MV-4-11 (cell line): Measurements from ENCODE around the gene ATXN10.
"Not testable (repeated sequence)": the region's sequence is repeated elsewhere in the genome, so short reads cannot be mapped to it uniquely, and the experiment has no call there.

Experiments used
- DNase-seq: peaks from one replicate; lab custom pipeline; 2025; lab: John Stamatoyannopoulos, UW

The ATXN10 gene

DNA sequence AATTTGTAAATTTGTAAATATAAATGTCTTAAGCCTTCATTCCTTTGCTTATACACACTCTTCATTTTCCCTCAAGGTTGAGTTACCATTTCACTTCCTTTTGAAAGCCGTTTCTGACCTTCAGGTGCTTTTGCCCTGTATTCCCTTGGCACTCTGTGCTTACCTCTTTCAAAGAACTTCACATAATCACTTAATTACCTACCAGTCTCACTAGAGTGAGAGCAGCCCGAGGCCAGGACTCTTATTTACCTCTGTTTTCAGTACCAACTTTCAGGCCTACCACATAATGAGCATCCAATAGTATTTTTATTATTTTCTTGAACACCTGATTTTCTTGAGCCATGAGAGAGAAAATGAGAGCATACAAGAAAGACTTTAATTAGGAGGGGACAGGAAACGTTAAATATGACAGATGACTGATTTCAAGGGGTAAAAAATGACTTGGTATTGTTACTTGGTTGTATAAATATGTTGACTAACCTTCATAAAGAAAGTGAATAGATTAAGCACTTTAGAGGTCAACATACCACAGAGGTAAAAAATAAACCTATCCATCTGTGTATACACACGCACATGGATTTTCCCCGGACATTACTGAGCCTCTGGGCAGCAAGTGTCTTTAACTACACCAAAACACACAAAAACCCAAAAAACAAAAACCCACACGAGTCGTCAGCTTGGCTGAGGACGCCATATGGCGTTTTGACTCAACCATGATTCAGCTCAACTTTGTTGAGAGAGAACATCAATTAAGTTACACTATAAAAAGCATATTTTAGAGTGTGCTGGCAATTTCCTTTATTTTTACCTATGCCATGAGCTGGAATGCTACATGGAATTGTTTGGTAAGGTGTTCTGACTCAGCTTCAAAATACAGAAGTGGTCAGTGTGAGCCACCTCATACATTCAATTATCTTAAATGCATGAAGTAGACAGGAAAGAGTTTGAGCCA is 7.6 kb downstream of the ATXN10 start:
- no peak for DNase-seq

DNA sequence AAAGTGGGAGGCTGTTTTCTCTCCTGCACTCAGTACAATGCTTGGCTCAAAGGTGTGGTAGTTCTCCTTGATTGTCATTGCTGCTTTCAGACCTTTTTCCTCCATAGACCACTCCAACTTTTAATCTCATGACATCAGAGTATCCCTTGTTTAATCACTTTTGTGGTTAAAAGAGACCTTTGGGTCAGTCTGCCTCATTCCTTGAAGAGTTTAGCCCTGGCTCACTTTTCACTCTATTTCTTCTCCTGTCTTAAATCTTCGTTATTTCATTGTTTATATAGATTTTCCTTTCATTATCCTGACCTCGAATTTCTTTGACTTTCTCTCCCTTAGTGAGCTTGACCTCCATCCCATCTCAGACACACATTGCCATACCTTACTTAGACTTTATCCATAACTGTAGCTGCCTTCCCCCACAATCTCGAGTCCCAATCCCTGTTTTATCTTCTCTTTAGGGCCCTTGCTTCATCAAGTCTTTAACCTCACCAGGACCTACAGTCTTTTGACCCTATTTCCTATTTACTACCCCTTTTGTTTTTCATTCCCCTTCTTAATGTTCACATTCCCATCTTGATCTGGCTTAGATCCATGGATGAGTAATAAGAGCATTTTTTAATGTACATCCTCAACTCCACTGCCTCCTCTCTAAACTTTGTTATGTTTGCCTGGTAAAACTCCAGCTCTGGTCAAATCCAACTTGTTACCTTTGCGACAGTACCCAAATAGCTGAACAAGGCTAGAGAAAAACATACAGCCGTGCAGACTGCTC is 9.5 kb downstream of the ATXN10 start:
- no peak for DNase-seq

GRCh38 chr22:45682064-45682463 is 10.4 kb downstream of the ATXN10 start:
- DNase-seq: peak; percentile 75

DNA sequence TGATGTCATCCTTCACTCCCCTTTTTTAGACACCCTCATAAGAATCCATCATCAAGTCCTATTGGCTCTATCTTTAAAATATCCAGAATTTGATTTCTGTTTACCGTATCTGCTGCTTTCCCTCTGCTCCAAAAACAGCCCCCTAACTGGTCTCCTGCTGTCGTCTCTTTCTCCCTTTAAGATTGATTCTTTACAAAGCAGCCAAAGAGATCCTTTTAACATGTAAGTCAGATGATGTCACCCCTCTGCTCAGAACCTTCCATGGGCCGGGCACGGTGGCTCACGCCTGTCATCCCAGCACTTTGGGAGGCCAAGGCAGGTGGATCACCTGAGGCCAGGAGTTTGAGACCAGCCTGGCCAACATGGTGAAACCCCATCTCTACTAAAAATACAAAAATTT is 11.1 kb downstream of the ATXN10 start:
- DNase-seq: not testable (repeated sequence)

- DNase-seq: peak; percentile 75
These were observed 11.6 kb downstream of the ATXN10 start for GRCh38 chr22:45683248-45683647.

GRCh38 chr22:45683680-45684079 is 12.0 kb downstream of the ATXN10 start:
- no peak for DNase-seq

DNA sequence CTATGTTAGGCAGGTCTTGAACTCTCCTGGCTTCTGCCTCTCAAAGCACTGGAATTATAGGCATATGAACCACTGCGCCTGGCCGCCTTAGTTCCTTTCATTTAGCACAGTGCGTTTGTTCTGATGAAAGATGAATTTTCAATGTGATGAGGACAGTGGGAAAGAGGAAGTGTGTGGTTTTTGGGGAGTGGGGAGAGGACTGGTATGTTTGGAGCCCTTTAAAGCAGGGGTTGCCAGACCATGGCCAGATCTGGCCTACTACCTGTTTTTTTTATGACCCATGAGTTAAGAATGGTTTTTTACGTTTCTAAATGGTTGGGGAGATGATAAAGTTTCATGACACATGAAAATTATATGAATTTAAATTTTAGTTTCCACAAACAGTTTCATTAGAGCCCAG is 12.5 kb downstream of the ATXN10 start:
- peak; percentile 89 for DNase-seq

- no peak for DNase-seq
These were observed 13.3 kb downstream of the ATXN10 start for GRCh38 chr22:45684752-45685574.

DNA sequence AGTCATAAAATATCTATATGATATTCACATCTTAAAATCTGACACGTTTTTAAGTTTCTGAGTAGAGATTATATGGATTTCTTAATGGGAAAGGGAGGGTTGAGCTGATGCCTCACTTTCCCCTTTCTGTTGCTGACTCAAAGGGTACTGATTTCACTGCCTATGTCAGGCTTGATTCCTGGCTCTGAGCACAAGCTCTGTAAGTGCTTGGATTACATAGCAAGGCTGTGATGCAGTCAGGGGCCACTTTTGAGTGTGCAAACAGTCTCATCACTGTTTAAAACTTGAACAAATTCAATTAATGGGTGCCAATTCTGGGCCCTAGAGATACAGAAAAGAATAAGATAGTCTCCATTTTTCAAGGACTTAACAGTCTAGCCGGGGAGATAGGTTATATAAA is 14.4 kb downstream of the ATXN10 start:
- DNase-seq: no peak

- DNase-seq: no peak
These were observed 15.2 kb downstream of the ATXN10 start for GRCh38 chr22:45686836-45687235.

GRCh38 chr22:45688600-45689080 is 17.0 kb downstream of the ATXN10 start:
- DNase-seq: peak; percentile 73

GRCh38 chr22:45689211-45689610 is 17.6 kb downstream of the ATXN10 start:
- no peak for DNase-seq

DNA sequence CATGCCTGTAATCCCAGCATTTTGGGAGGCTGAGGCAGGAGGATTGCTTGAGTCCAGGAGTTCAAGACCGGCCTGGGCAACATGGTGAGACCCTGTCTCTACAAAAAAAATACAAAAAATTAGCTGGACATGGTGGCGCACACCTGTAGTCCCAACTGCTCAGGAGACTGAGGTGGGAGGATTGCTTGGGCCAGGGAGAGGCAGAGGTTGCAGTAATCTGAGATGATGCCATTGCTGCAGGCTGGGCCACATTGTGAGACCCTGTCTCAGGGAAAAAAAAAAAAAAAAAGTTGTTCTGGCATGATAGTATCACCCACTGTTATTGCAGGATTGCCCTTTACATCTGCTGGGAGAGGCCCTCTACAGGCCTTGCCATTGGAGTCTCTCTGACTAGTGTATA is 18.4 kb downstream of the ATXN10 start:
- DNase-seq: no peak

DNA sequence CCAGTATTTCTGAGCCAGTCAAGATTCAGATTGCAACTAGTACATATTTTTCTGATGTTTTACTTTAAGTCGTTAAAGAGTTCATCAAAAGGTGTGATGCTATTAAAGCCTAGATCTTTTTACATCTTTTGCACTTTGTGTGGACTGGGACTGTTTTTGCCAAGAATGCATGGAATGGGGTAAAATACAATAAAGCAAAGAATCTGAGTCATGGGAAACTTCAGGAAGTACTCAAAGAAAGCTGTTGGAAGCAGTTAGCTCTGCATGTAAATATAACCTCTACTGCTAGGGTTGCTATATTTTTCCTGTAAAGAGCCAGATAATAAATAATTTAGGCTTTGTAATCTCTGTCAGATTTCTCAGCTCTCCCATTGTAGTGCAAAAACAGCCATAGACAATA is 20.9 kb downstream of the ATXN10 start:
- DNase-seq: no peak

GRCh38 chr22:45693835-45694234 is 22.2 kb downstream of the ATXN10 start:
- no peak for DNase-seq

DNA sequence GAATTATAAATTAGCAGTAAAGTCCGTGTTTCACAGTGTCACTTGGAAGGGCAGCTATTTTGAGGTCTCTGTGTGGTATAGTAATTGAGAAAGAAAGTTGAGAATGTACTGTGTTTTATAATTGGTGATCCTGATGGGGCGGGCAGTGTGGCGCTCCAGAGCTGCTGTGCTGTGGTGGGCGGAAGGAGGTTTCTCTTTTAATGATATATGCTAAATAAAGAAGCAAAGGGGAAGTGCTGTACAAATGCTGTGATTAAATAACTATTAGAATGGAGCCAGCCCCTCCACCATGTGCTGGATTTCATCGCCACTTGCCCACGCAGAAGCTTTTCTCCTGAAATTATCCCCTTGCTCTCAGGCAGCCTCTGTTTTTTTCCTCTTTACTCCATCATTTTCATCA is 24.6 kb downstream of the ATXN10 start:
- DNase-seq: peak; percentile 64

- no peak for DNase-seq
These were observed 26.5 kb downstream of the ATXN10 start for GRCh38 chr22:45698094-45698493.

DNA sequence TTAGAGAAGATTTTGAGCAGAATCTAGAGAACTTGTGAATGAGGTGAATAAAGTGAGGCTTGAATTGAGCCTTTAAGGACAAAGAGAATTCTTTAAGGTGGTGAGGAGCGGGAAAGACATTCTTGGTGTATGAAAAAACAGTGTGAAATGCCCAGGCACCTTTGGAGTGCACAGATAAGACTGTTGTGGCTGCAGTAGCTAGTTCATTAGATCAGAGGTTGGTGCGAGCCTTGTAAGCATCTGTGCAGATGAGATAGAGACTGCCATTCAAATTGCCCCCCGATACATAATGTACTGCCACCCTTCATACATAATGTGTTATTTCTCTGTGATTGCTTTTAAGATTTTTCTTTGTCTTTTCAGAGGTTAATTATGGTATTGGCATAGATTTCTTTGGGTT is 31.3 kb downstream of the ATXN10 start:
- DNase-seq: no peak

- DNase-seq: no peak
These were observed 32.1 kb downstream of the ATXN10 start for GRCh38 chr22:45703758-45704157.

GRCh38 chr22:45704648-45705047 is 33.0 kb downstream of the ATXN10 start:
- no peak for DNase-seq

- no peak for DNase-seq
These were observed 36.0 kb downstream of the ATXN10 start for GRCh38 chr22:45707605-45708004.

- DNase-seq: no peak
These were observed 36.5 kb downstream of the ATXN10 start for GRCh38 chr22:45708145-45708544.
